MCF 10A (cell line): Measurements from ENCODE around the gene IQCK. TPM values are rescaled to one million over a fixed set of nuclear protein-coding genes. Genes with fewer than 3 reads are reported as not detected.
A peak's percentile ranks its signal among the peaks of the same experiment; 100 is the strongest.

Experiments used
- BruUV-seq: library from RNA; stranded (reverse); fragments of 400-500 nt; replicated peaks from 2 replicates; lab custom pipeline; 2021; lab: Mats Ljungman, UMichigan
- CTCF ChIA-PET: fragments of 300-600 bp; sonication (Branson Sonifier 250); formaldehyde crosslinking; extraction: SDS; loops from one replicate; lab custom pipeline; 2021; ENCODE audit warnings: antibody characterized with exemption, inconsistent platforms; lab: Yijun Ruan, JAX
- POLR2A ChIA-PET: fragments of 300-600, 350-650 bp; sonication (Branson Sonifier 250); formaldehyde crosslinking; extraction: SDS; loops from one replicate; lab custom pipeline; 2020; ENCODE audit warnings: antibody characterized with exemption, inconsistent platforms; lab: Yijun Ruan, JAX
- DNase-seq: peaks from one replicate; pipeline ENCODE4 v3.0.0-alpha.2; 2018; ENCODE audit not compliant: unreplicated experiment
- H3K27ac Mint-ChIP-seq: one replicate; pipeline ENCODE4 v1.8.0; 2022; ENCODE audit warnings: mild to moderate bottlenecking, low read depth, mixed read lengths; ENCODE audit not compliant: unreplicated experiment
- H3K27me3 Mint-ChIP-seq: one replicate; pipeline ENCODE4 v1.8.0; 2022; ENCODE audit warnings: mixed read lengths; ENCODE audit not compliant: insufficient read depth, unreplicated experiment
- H3K36me3 Mint-ChIP-seq: one replicate; pipeline ENCODE4 v1.8.0; 2022; ENCODE audit warnings: mild to moderate bottlenecking, moderate library complexity, mixed read lengths; ENCODE audit not compliant: insufficient read depth, unreplicated experiment
- H3K4me1 Mint-ChIP-seq: one replicate; pipeline ENCODE4 v1.8.0; 2022; ENCODE audit warnings: mixed read lengths; ENCODE audit not compliant: insufficient read depth, unreplicated experiment
- H3K4me3 Mint-ChIP-seq: one replicate; pipeline ENCODE4 v1.8.0; 2022; ENCODE audit warnings: mild to moderate bottlenecking, moderate library complexity, mixed read lengths; ENCODE audit not compliant: unreplicated experiment
- H3K9me3 Mint-ChIP-seq: one replicate; pipeline ENCODE4 v1.8.0; 2022; ENCODE audit warnings: mixed read lengths; ENCODE audit not compliant: unreplicated experiment
- intact Hi-C: fragments of 100-400 bp; cut with micrococcal nuclease; formaldehyde crosslinking; loops from 2 replicates; pipeline ENCODE4 v1.14.1; 2022
- total RNA-seq: library from RNA; stranded (reverse); gene quantifications from 2 replicates; pipeline ENCODE4 v1.2.3, GENCODE V29; 2022
- TF ChIP-seq, protein P1 (sequence below): fragments of 200-600 bp; IDR thresholded peaks from one replicate; pipeline ENCODE4 v1.8.0; 2022; ENCODE audit warnings: antibody characterized with exemption, mild to moderate bottlenecking; ENCODE audit not compliant: unreplicated experiment

The IQCK gene
- total RNA-seq, 1 experiment from 2014 or later = 5.9 TPM

- BruUV-seq = no TSS peak
- DNase-seq = no peak
- POLR2A ChIA-PET = no interaction called here
- Mint-ChIP-seq H3K4me3 (no peak overlapping the region), H3K9me3 (no peaks in the 10 kb centered on the region), H3K27ac (no peak overlapping the region), H3K4me1 (no peaks in the 10 kb centered on the region), H3K27me3 (peaks cover 2% of the 10 kb centered on the region), H3K36me3 (peaks cover 7% of the 10 kb centered on the region)
- CTCF ChIA-PET = interaction anchor here (0.6 to 21.9 kb wide), 18 partner anchors 9 to 516 kb away, joined by 3 to 537 read pairs (median 3); partner anchors contain the start of gene ACSM5
- intact Hi-C loops = loop anchor here (1.0 to 2.0 kb wide), 2 partner anchors 401 to 484 kb away; no protein-coding TSS in a partner anchor
- TF ChIP-seq, protein P1, sequence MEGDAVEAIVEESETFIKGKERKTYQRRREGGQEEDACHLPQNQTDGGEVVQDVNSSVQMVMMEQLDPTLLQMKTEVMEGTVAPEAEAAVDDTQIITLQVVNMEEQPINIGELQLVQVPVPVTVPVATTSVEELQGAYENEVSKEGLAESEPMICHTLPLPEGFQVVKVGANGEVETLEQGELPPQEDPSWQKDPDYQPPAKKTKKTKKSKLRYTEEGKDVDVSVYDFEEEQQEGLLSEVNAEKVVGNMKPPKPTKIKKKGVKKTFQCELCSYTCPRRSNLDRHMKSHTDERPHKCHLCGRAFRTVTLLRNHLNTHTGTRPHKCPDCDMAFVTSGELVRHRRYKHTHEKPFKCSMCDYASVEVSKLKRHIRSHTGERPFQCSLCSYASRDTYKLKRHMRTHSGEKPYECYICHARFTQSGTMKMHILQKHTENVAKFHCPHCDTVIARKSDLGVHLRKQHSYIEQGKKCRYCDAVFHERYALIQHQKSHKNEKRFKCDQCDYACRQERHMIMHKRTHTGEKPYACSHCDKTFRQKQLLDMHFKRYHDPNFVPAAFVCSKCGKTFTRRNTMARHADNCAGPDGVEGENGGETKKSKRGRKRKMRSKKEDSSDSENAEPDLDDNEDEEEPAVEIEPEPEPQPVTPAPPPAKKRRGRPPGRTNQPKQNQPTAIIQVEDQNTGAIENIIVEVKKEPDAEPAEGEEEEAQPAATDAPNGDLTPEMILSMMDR = no peak
Measured at GRCh38 chr16:19899605-19899955, 181.5 kb downstream of the IQCK start.

- no peak overlapping the region for H3K27ac Mint-ChIP-seq
- H3K27me3 Mint-ChIP-seq = peaks cover 14% of the 10 kb centered on the region
- intact Hi-C loops = loop anchor here (10.0 kb wide), 1 partner anchor 804 kb away; no protein-coding TSS in a partner anchor
- no peaks in the 10 kb centered on the region for H3K9me3 Mint-ChIP-seq
- no TSS peak for BruUV-seq
- H3K36me3 Mint-ChIP-seq = peaks cover 7% of the 10 kb centered on the region
- ChIA-PET POLR2A (no interaction called here), CTCF (interaction anchor here (0.6 to 21.9 kb wide), 7 partner anchors 12 to 666 kb away, joined by 3 to 537 read pairs (median 4); no protein-coding TSS in a partner anchor)
- H3K4me3 Mint-ChIP-seq = no peak overlapping the region
- H3K4me1 Mint-ChIP-seq = no peaks in the 10 kb centered on the region
- no peak for DNase-seq
- TF ChIP-seq, protein P1 = no peak
Measured at GRCh38 chr16:19901164-19901563, 183.1 kb downstream of the IQCK start.

GRCh38 chr16:19907161-19907992 lies 189.3 kb downstream of the IQCK start:
- Mint-ChIP-seq H3K27me3 (peaks cover 14% of the 10 kb centered on the region), H3K27ac (no peak overlapping the region)

More at GRCh38 chr16:19907161-19907992, 189.3 kb downstream of the IQCK start:
- Mint-ChIP-seq H3K4me3 (no peak overlapping the region), H3K9me3 (no peaks in the 10 kb centered on the region), H3K36me3 (no peaks in the 10 kb centered on the region), H3K4me1 (no peaks in the 10 kb centered on the region)
- TF ChIP-seq, protein P1 = peak; percentile 96
- peak; percentile 73 for DNase-seq
- BruUV-seq = no TSS peak
- POLR2A ChIA-PET = interaction anchor here (0.6 to 1.2 kb wide), 4 partner anchors 390 to 478 kb away, joined by 3 to 7 read pairs (median 3); no protein-coding TSS in a partner anchor
- intact Hi-C loops = loop anchor here (1.0 to 10.0 kb wide), 3 partner anchors 393 to 797 kb away; no protein-coding TSS in a partner anchor
- CTCF ChIA-PET = interaction anchor here (0.6 to 21.9 kb wide), 100 partner anchors 9 to 1020 kb away, joined by 3 to 537 read pairs (median 4); partner anchors contain the start of gene GPRC5B

Other genes starting within 250 kb of the IQCK start
- gene GDE1, start 196.2 kb upstream of the IQCK start, total RNA-seq = 44.7 and 44.9 TPM in 2 replicates
- 14.2 and 16.2 TPM in 2 replicates for gene CCP110, start 194.3 kb upstream of the IQCK start, total RNA-seq
- gene VPS35L, start 162.6 kb upstream of the IQCK start, total RNA-seq = 50.2 and 55.5 TPM in 2 replicates
- 22.3 and 24.5 TPM in 2 replicates for gene KNOP1, start within 50 bp of the IQCK start, total RNA-seq
- gene GPRC5B, start 166.6 kb downstream of the IQCK start, total RNA-seq = not detected in 2 replicates